ENCODE data around the gene THAP4. TPM values are rescaled to one million over a fixed set of nuclear protein-coding genes. Genes with fewer than 3 reads are reported as not detected.

Gene THAP4
- 38.9 TPM for total RNA-seq

GRCh38 chr2:241637018-241637794 is at the start of gene THAP4, which contains the start of gene ATG4B:
Gene THAP4, minus strand, starts transcription at chr2:241637158. Its CDS starts 141 bp downstream, at chr2:241637017.
Gene ATG4B, plus strand, starts transcription at chr2:241637693. Its CDS starts 22 bp downstream, at chr2:241637715.
- ATAC-seq = peak; percentile 78

- ATAC-seq = peak; percentile 14
Measured at GRCh38 chr2:241686324-241686649, 49.3 kb upstream of the THAP4 start.

GRCh38 chr2:241680827-241681599 is 44.1 kb upstream of the THAP4 start:
- ATAC-seq = no peak

- ATAC-seq = no peak
Measured at GRCh38 chr2:241680044-241680443, 43.1 kb upstream of the THAP4 start.

GRCh38 chr2:241678784-241679540 is 42.0 kb upstream of the THAP4 start:
- ATAC-seq = no peak

- no peak for ATAC-seq
Measured at GRCh38 chr2:241678307-241678706, 41.3 kb upstream of the THAP4 start.

GRCh38 chr2:241677392-241677791 is 40.4 kb upstream of the THAP4 start:
- no peak for ATAC-seq

- no peak for ATAC-seq
Measured at GRCh38 chr2:241676665-241677064, 39.7 kb upstream of the THAP4 start.

GRCh38 chr2:241675885-241676284 is 38.9 kb upstream of the THAP4 start:
- ATAC-seq = no peak

GRCh38 chr2:241673797-241674725 is 37.1 kb upstream of the THAP4 start:
- no peak for ATAC-seq

- ATAC-seq = no peak
Measured at GRCh38 chr2:241673189-241673663, 36.3 kb upstream of the THAP4 start.

- ATAC-seq = peak; percentile 20
Measured at GRCh38 chr2:241672243-241673188, 35.6 kb upstream of the THAP4 start.

- ATAC-seq = no peak
Measured at GRCh38 chr2:241671457-241672240, 34.7 kb upstream of the THAP4 start.

- ATAC-seq = no peak
Measured at GRCh38 chr2:241670333-241671110, 33.6 kb upstream of the THAP4 start.

- no peak for ATAC-seq
Measured at GRCh38 chr2:241668839-241669238, 31.9 kb upstream of the THAP4 start.

GRCh38 chr2:241668354-241668753 is 31.4 kb upstream of the THAP4 start:
- ATAC-seq = no peak

GRCh38 chr2:241666627-241667400 is 29.9 kb upstream of the THAP4 start:
- no peak for ATAC-seq
